ENCODE data around the gene GRID1.

Gene GRID1

DNA sequence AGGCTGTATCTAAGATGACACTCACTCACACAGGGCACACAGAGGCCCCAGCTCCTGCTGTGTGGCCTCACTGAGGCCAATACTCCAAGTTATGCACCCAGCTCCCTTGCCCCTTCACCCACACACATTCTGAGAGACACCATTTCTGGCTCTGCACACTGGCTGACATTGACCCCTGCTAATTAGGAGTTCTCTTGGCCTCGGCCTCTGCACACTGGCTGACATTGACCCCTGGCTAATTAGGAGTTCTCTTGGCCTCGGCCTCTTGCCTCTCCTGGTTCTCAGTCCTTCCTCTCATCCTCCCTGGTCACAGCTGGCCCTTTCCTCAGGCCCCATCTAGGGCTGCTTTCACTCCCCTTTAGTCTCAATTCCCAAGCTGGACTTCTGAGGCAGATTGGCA is 97.3 kb downstream of the GRID1 start:
- no peak for DNase-seq (ENCODE audit: low read depth in 3 of 3, low spot score in 1 of 3)

DNA sequence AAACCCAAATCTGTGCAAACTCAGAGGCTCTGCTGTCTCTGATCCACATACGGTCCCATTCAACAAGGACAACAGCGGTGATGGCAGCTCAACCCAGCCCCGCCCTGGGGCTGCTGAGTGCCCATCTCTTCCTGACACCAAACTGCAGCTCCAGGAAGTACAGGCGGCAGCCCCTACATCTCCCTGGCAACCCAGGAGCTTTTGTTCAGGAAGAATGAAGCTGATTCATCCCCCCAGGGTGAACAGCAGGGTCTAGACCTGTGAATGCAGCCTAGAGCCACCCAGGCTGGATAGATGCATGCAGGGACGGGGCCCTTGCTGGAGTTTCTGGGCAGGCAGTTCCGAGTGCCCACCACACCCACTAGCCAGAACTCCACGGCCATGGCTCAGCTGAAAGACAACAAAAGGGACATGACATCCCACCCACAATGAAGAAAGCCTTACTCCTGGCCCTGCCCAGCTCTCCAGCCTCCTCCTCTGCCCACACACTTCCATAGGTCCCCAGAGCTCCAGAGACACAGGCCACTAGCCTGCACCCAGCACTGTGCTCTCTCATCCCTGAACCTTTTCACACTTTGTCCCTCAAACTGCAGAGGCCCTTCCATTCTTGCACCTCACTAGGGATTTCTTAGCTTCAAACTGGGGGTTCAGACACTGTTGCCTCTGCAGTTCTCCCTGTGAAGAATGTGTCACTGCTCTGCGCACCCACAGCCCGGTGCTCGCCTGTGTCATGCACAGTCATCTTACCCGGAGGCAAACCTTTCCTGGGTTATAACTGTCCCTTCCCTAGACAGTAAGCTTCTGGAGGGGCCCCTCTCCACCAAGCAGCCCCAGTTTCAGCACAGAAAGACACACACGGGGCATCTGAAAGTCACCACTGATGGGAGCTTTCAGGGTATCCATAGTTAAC is 99.1 kb downstream of the GRID1 start:
- no peak for DNase-seq (ENCODE audit: low read depth in 3 of 3, low spot score in 1 of 3)

DNA sequence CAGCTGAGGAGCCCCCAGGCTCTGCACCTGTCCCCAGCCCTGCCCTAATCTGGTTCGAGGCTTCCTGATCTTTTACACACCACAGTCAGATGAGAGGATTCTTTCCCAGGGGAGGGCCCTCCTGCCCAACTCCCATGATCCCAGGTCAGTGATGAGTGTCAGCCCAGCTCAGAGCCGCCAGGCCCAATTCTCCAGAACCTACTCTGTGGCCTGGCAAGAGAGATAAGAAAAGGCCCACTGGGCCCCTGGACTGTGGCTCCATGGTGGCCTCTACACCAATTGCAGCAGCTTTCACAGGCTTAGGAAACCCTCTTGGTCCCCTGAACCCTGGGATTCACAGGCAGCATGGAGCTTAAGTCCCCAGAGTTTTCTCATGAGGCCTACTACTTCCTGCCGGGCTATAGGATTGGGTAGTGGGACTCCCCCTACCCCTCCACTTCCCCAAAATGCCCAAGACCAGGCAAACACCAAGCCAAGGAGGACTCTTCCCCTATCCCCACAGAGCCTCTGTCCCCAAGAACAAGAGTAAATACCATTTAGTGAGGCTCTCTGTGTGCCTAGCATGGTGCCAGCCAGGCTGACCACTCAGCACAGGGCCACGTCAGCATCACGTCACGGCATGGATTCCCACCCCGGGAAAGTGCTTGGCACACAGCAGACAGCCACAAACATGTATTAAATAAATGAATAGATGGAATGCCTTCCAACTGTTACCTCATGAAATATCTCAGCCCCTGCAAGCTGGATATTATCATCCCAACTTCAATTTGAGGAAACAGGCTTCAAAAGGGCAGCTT is 100.0 kb downstream of the GRID1 start:
- no peak for DNase-seq (ENCODE audit: low read depth in 3 of 3, low spot score in 1 of 3)

DNA sequence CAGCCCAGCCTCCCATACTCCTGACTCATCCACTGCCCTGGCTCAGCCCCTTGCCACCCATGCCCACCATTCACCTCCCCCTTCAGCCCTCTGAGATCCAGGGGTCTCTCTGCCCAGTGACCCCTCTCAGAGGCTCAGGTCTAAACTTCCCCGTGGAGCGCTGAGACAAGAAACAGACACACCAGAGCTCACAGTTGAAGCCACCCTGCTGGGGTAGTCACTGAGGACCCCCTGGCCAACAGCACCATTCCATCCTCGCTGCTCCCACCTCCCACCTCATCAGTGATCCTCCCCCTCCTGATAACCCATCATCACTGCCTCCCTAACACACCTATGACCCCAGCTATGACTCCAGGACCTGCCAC is 100.7 kb downstream of the GRID1 start:
- no peak for DNase-seq (ENCODE audit: low read depth in 3 of 3, low spot score in 1 of 3)

DNA sequence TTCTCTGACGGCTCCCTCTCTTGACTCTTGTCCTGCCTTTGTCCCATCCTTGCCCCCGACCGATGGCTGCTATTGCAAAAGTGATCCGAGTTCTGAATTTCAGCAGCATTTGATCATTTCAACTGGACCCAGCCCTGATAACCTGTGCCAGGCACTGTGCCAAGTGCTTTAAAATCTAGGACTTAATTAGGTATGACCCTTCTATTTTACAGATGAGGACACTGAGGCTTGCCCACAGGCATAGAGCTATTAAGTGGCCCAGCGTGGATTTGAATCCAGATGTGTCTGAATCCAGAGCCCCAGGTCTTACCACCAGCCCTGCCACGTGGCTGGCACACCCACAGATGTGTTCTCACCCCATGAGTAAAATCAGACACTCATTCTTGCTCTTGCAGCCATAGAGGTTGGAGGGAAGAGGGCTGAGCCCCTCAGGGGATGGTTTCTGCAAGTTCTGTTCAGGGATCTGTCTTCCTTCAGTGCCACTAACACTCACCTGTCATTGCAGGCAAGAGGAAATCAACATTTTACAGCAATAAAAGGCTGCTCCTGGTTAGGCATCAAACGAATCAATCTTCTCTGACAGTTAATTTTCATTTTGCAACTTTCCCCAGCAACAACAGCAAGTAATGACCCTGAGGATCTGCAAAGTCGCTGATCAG is 101.2 kb downstream of the GRID1 start:
- no peak for DNase-seq (ENCODE audit: low read depth in 3 of 3, low spot score in 1 of 3)

DNA sequence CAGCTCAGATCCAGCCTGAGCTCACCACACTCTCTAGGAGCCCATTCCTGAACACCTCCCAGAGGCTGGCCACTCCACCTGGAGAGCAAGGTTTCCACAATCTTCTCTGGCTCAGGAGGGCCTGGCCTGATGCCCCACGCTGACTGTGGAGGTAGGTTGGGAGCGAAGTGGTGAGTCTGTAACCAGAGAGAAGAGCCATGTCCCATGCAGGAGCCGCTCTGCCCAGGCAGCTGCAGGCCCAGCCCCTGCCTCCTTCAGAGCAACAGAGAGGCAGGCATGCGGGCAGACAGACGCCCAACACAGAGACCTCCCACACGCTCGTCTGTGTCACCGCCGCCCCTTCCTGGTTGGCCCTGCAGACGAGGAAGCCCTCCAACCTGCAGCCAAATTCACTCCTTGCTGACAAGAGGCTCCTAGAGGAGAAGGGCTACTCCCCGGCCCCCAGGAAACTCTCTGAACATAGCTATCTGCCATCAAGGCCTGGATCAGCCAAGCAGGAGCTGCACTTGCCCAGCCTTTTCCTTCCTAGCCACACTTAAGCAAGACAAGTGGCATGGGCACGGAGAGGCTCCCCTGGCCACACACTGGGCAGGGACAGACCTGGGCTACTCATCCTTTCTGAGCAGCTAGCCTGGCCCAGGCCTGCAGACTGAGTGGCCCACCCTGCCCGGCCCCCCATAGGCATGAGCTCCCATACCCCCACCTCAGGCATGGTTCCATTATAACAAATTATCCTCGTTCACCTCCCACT is 101.9 kb downstream of the GRID1 start:
- DNase-seq (ENCODE audit: low read depth in 3 of 3, low spot score in 1 of 3) = no peak

DNA sequence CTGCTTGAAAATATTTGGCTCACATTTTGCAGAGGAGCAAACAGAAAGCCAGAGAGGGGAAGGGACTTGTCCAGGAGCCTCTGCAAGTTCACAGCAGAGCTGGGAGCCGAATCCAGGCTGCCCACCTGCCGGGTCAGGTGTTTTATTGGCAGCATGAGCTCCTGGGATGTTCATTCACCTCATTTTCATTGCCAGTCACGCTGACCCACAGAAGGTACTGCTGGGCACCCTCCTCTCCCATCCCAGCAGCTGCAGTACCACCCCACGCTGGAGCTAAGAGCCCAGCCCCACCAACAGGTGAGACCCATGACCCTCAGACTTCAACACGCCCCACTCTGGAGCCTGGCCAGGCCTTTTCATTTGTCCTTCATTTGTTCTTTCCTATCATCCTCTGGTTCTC is 102.7 kb downstream of the GRID1 start:
- DNase-seq (ENCODE audit: low read depth in 3 of 3, low spot score in 1 of 3) = no peak

DNA sequence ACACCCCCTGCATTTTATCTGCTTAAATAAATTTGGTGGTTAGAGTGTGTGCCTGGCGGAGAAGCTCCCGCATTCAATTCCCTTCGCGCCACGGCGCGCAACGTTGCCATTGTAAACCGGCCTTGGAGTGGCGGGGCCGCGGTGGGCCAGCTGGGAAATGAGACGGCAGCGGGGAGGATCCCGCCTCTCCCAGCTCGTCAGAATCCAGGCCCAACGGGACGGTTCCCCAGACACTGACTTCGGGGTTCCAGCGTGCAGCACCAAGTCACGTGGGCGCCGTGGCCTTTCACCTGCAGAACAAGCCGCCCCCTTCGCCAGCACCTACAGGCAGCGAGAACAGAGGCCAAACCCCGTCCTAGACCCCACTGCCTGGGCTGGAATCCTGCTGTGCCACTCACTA is 103.4 kb downstream of the GRID1 start:
- no peak for DNase-seq (ENCODE audit: low read depth in 3 of 3, low spot score in 1 of 3)

DNA sequence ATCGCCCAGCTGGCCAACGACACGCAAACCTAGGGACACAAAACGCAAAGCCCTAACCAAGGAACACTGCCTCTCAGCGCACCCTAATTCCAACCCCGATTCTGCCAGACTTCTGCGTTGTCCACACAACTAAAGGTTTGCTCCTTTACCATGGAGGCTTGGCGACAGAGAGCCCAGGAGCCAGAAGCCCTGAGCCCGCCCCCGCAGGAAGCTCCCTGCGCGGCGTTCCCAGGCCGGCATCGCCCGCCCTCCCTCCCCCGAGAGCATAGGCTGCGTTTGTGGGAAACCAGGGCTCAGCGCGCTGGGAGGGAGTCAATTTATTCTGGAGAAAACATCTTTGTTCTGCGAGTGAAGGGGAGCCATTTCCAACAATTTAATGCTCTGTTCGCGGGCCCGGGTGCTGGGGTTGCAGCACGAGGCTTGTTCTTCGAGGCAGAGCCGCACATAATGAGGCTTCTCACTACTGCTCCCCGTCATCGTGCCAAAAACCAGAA is 103.9 kb downstream of the GRID1 start:
- DNase-seq (ENCODE audit: low read depth in 3 of 3, low spot score in 1 of 3) = no peak

DNA sequence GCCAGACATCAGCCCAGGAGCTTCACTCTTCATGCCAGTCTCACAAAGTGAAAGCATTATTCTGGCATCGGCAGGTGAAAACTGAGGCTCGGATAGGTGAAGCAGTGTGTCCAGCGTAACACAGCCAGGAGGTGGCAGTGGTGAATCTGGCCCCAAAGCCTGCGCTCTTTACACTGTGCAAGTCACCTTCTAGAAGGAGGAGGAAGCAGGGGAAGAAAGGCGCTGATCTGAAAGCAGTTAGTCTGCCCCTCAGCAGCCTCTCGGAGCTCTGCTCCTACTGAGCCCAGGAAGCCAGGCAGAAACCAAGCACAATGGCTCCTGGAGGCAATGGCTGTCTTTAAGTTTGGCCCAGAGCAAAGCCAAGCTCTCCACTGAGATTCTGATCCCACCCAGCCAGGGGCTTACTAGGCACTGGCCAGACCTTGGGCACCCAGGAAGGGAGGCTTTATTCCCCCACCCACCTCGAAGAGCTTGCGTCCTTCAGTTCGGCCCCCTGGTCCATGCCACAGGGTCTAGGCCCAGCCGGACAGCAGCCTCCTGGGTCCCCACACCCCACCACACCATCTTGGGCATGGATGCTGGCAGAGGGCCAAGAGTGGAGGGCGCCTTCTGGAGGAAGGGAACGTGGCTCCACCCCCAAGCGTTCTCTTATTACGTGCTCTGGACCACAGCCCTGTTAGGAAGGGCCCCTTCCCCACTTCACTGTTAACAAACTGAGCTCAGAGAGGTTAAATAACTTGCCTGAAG is 104.5 kb downstream of the GRID1 start:
- DNase-seq (ENCODE audit: low read depth in 3 of 3, low spot score in 1 of 3) = no peak

DNA sequence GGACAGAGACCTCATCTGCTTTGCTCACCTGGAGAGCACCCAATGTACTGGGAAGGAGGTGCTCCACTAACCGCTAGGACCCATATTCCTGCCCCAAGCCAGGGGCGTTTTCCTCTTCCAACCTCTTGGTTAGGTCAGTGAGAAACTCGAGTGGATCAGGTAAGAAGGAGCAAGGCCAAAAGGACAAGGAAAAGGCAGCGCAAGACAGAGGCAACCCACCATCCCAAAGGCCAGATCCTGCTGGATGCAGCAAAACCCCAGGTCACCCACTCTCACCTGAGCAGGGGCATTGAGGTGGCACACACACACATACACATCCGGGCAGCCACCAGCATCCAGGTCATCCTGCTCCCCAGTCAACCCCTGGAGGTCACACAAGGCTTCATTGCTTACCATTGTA is 105.1 kb downstream of the GRID1 start:
- DNase-seq (ENCODE audit: low read depth in 3 of 3, low spot score in 1 of 3) = no peak

DNA sequence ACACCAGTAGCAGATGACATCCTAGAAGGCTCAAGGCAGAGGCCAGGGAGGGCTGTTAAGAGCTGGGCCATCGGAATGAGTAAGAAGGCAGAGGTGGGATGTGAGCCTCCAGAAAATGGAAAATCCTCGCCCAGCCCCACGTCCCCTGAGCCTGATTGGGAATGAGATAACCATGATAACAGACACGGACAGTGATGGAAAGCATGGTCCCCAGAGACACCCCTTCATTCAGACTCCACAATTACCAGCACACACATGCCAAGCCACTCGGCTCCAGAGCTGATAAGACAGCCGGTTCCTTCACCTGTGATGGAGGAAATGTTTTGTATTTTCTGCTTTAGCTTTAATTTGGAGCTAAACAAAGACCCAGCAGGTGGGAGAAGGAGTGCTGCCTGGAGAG is 106.0 kb downstream of the GRID1 start:
- no peak for DNase-seq (ENCODE audit: low read depth in 3 of 3, low spot score in 1 of 3)

DNA sequence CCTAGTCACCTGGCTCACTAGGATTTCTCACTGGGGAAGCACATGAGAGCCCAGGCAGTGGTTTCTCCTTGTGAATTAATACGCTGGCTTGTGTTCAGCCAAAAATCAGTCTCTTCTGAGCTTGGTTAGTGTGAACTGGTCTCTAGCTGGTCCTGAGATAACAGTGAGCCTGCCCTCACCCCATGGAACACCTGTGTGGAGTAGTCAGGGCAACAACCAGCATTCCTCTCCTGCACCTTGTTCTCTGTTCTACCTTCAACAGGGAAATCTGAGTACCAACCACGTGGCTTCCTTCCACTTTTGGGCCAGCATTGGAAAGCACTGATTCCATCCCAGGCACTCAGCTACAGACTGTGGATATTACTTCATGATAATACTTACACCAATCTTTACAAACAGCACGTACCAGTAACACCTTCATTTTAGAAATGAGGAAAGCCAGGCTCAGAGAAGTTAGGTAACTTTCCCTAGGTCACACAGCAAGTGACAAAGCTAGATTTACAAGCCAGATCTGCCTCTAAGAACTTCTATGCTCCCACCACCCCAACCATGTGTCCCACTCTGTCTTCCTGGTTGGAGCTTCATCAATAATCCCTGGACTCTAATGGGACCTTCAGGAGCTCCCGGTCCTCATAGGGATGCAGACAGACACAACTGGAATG is 106.6 kb downstream of the GRID1 start:
- no peak for DNase-seq (ENCODE audit: low read depth in 3 of 3, low spot score in 1 of 3)

DNA sequence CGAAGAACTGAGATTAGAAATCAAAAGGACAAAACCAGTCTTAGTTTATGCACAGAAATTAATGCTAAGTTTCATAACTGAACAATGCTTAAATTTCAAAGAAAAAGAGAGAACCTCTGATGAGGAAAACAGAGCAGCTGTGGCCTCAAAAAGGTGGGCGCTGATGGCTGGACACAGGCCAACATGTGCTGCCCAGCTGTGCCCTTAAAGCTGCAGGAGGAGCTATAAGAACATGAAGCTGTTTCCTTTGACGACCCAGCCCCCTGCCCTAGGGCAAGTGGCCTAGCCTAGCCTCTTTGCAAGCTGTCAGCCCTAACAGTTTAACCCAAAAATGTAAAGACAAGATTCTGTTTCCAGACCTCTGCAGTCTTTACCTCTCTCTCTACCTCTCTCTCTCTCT is 107.7 kb downstream of the GRID1 start:
- no peak for DNase-seq (ENCODE audit: low read depth in 3 of 3, low spot score in 1 of 3)

DNA sequence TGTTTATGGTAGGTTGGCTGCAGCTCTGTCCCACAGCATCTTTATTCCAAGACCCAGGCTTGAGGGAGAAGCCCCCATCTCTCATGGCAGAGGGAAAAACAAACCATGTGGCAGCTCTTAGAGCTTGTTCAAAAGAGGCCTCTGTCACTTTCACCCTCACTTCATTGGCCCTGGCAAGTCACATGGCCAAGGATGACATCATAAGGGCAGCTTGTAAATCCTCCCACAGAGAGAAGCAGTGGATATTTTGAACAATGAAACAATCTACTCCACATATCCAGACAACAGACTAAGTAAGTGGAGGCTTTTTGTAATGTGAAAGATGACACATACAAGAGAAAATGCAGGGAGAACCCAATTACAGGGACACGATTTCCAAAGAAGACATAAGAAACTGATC is 108.1 kb downstream of the GRID1 start:
- DNase-seq (ENCODE audit: low read depth in 3 of 3, low spot score in 1 of 3) = no peak

DNA sequence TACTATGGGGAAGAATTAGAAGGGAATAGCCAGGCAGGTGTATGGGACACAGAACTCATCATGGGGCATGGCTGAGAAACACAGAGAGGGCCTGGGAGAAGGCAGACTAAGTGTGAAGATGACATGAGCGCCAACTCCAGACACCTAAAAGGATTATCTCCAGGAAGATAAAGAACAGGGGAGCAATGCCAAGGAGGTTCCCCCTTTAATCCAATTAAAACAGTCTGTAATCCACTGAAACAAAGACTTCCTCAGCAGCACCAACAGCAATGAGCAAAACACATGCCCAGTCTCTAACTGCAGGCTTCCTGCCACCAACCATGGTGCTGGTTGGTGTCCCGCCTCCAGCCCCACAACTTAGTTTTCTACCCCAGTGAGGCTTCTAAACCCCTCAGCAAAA is 108.9 kb downstream of the GRID1 start:
- DNase-seq (ENCODE audit: low read depth in 3 of 3, low spot score in 1 of 3) = no peak

DNA sequence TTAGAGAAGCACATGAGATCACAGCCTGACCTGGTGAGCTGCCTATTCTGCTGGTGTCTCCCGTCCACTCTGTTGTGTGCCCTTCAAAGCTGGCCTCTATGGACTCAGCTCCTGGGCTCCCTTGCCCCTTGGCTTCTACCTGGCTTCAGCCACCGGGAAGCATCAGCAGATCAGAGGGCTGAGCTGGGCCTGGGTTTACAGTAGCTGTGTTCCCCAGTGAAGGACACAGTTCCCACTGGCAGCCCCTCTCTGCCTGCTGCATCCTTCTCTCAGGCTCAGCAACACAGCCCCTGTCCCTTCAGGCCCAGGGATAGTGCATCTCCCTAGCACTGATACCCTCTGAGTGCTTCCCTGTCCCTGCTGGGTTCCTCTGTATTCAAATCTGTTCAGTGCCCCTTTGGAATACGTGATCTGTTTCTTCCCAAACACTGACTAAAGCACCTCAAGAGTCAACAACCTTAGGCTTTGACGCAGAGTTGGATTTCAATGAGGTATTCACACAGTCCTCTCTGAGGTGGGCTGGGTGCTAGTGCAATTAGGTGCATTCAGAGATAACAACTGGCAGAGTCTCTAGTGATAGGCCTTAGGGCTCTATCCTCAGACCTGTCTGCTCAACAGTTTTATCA is 109.8 kb downstream of the GRID1 start:
- DNase-seq (ENCODE audit: low read depth in 3 of 3, low spot score in 1 of 3) = no peak

DNA sequence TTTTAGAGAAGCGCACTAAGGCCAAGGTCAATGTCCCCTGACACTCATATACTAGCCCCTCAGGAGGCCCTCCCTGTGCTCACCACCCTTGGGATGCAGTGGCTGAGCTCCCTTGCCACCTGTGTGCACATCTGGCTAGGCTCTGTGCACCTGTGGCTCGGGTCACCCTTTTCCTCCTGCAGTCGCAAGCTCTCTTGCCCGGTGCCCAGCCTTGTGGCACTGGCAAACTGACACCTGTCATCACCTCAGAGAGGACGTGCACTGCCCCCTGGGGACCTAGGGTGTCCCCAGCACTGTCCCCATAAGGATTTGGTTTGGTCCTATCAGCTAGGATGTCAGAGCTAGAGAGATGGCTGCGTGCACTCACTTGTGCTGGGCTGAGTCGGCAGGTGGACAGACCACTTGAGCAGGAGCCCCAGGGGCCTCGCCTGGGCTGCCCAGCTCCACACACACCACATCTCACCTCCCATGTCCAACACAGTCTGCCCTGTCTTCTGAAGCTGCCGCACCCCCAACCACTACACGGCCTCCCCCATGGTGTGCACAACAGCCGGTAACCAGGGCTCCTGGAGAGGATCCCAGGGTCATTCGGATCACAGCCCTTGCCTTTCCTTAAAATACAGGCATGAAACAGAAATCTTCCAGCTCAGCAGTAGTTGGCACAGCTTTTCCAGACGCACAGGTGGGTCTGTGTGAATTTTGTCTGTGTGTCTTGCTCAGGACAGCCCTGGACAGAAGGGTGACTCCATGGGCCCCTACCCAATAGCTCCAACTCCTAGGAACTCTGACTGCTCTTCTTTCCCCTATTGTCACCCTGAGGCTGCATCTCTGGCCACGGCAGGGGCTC is 111.0 kb downstream of the GRID1 start:
- DNase-seq (ENCODE audit: low read depth in 3 of 3, low spot score in 1 of 3) = no peak

Measured in stimulated activated CD4-positive, alpha-beta T cell treated with anti-CD3 and anti-CD28 coated beads, TNF-alpha, amount 100 ng/mL, for 1 hour (primary cell).